GM10266 (cell line): ENCODE measurements around the gene VWF.

Source experiments
- DNase-seq: peaks from one replicate; pipeline ENCODE4 v3.0.0; 2012; ENCODE audit errors: extremely low spot score
- TF ChIP-seq, protein P1 (sequence below): IDR thresholded peaks from 2 replicates; pipeline ENCODE4 v1.5.1; 2012; ENCODE audit warnings: mild to moderate bottlenecking, low read depth; ENCODE audit not compliant: control insufficient read depth, insufficient read depth; ENCODE audit errors: missing control alignments

VWF gene

DNA sequence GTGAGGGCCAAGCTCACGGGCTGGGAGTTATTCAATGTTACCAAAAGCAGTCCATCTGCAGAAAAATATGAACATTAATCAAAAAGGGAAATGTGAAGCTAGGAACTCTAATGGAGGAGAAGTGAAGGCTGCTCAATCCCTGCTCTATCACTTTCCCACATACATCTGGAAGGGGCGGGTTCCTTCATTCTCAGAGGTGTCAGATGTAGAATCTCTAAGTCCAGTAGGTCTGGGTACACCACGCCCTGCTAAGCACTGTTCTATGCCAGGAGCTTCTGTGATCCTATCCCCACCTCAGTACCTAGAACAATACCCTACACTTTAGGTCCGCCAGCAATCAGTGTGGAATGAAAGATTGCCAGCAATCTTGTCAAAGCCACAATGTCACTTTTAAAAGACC, 142.4 kb downstream of the VWF start:
- no peak for DNase-seq
- TF ChIP-seq, protein P1, sequence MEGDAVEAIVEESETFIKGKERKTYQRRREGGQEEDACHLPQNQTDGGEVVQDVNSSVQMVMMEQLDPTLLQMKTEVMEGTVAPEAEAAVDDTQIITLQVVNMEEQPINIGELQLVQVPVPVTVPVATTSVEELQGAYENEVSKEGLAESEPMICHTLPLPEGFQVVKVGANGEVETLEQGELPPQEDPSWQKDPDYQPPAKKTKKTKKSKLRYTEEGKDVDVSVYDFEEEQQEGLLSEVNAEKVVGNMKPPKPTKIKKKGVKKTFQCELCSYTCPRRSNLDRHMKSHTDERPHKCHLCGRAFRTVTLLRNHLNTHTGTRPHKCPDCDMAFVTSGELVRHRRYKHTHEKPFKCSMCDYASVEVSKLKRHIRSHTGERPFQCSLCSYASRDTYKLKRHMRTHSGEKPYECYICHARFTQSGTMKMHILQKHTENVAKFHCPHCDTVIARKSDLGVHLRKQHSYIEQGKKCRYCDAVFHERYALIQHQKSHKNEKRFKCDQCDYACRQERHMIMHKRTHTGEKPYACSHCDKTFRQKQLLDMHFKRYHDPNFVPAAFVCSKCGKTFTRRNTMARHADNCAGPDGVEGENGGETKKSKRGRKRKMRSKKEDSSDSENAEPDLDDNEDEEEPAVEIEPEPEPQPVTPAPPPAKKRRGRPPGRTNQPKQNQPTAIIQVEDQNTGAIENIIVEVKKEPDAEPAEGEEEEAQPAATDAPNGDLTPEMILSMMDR, result no peak

DNA sequence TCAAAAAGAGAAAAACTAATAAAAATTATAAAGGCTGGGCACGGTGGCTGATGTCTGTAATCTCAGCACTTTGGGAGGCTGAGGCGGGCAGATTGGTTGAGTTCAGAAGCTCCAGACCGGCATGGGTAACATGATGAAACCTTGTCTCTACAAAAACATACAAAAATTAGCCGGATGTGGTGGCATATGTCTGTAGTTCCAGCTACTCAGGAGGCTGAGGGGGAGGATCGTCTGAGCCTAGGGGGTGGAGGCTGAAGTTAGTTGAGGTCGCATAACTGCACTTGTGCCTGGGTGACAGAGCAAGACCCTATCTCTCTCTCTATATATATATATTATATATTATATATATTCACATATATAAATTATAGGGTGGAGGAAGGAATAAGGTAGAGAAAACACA, 146.9 kb downstream of the VWF start:
- TF ChIP-seq, protein P1, result no peak
- DNase-seq, result no peak

DNA sequence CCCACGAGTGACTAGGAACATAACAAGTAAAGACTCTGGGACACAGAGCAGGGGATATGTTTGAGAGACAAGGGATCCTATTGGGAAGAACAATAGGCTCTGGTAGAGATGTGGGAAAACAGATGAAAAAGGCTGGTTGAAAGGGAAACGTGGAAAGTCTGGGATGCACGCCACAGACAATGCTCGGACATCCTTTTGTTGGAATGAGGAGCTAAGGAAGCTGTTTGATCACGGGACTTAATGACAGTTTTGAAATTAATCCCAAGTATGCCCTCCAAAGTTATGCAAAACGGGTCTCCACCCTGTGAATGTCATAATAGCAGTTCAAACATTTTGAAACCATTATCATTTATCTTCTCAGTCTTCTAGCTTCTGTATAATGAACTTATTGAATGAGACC, 147.8 kb downstream of the VWF start:
- no peak for DNase-seq
- TF ChIP-seq, protein P1, result no peak

DNA sequence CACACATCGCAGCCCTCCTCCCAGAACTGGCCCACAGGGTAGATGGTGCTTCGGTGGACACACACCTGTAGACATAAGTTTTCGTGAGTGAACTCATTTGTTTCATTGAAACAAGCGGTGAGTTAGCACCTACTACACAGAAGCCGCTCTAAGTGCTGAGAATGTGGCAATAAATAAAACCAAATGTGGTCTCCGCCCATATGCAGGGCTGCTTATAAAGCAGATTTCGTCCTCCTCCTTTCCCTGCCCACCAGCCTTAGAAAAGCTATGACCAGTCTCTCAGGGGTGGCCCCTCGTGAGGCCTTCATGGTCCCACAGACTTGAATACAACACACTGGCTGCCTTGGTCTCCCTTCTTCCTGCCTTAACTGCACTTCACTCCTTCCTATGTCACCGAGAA, 148.3 kb downstream of the VWF start:
- TF ChIP-seq, protein P1, result no peak
- DNase-seq, result no peak

DNA sequence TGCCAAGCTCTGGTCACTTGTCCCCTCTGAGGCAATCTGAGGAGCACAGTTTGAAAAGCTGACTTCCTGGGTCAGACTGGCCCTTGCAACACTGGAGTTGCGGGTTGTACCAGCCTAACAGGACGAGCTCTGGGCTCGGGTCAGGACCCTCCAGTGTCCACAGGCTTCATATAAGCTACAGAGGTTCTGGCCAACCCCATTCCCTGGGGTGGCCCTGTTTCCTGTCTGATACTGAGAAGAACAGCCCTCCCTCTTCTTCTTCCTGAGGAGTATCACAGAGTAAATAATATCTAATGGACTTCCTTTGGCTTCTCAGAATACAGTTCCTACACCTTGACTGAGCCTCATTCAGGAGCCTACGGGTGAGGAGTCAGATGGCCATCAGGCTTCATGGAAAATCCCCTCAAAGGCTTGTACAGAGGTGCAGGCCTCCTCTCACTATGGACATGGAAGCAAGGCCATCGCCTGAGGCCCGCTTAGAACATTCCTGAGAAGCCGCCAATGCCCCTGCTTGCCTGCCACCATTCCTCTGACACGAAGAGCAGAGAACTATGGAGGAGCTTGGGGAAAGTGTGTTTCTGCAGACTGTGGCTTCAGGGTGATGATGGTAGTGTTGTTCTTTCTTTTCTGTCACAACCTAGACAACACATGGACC, 150.9 kb downstream of the VWF start:
- DNase-seq, result no peak
- TF ChIP-seq, protein P1, result no peak

DNA sequence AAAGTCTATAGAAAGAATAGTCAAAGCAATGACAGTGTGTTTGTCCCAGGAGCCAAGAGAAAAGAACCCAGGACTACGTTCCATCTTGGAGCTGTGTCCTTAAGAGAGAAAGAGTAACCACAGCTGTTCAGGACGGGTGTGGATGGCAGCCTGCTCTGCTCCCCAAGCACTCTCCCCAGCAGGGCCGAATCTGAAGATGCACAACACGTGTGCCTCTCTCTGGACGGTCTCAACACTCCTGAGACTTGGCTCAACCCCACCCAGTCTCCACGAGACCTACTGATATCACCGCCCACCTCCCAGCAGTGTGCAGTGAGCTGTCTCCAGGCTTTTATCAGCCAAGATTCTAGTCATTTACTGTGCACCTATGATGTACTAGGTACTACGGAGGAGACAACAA, 152.1 kb downstream of the VWF start:
- TF ChIP-seq, protein P1, result no peak
- no peak for DNase-seq

DNA sequence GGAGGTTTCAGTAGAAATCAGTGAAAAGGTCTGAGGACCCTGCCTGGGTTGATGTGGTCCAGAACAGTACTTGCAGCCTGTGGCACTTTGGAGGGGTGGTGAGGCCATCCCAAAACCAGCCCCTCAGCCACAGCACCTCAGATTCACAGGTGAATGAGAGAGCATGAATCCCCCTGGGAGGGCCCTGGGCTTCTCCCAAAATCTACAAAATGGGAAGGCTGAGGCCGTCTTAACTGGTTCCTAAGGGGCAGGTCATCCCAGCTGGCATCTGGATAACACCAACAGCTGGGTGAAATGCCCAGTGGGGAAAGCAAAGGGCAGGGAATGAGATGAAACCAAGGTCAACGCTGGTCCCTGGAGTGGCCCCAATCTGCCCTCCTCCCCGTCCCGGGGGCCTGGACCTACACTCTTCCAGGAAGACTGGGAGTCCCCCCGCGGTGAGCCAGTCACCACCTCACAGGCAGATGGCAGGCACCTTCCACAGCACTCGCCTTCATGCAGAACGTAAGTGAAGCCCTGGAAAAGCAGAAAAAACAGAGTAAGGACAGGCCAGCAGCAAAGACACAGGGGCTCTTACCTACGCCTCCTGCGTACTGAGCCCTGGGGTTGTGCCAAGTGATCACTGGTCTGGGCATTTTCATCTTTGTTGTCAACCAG, 153.1 kb downstream of the VWF start:
- DNase-seq, result no peak
- TF ChIP-seq, protein P1, result no peak
